ENCODE measurements around the gene DIRAS3.

DNA sequence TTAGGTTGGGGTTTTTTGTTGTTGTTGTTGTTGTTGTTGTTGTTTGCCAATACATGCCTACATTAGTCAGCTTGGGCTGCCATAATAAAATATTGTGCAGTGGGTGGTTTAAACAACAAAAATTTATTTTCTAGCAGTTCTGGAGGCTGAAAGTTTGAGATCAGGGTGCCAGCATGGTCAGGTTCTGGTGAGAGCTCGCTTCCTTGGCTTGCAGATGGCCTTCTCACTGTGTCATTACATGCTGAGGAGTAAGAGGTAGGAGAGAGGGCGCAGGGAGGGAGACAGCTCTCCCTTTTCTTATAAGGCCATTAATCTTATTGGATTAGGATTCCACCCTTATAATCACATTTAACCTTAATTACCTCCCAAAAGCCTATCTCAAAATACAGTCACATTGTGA lies 52.7 kb downstream of the DIRAS3 start:
- TF ChIP-seq CTCF (conservative IDR thresholded peaks at IDR 0.05 in 1 of 2, IDR thresholded peaks at IDR 0.05 in 1 of 2; ENCODE audit: extremely low read depth in 1 of 2, insufficient read depth in 1 of 2, low read depth in 1 of 2, low read length in 2 of 2) (no peak), EZH2 (IDR thresholded peaks at IDR 0.05; ENCODE audit: borderline replicate concordance, low read length) (no peak)

Measured in mammary epithelial cell (primary cell).